CD4-positive, alpha-beta T cell (primary cell): ENCODE results near the gene PUS1. TPM values are rescaled to one million over a fixed set of nuclear protein-coding genes. Genes with fewer than 3 reads are reported as not detected.
A peak's percentile ranks its signal among the peaks of the same experiment; 100 is the strongest.
"Not testable (repeated sequence)": the region's sequence is repeated elsewhere in the genome, so short reads cannot be mapped to it uniquely, and the experiment has no call there.

Source experiments
- ATAC-seq: fragments of 200-7000 bp; cut with Tn5 transposase; one replicate; pipeline ENCODE4 v1.10.0; 2022; ENCODE audit warnings: mild to moderate bottlenecking; ENCODE audit not compliant: poor library complexity
- CTCF ChIA-PET: fragments of 350-600 bp; sonication (Branson Sonifier 250); formaldehyde crosslinking; loops from one replicate; lab custom pipeline; 2021; ENCODE audit warnings: antibody characterized with exemption, inconsistent platforms; lab: Charles Lee
- POLR2A ChIA-PET: fragments of 350-600 bp; sonication (Branson Sonifier 250); formaldehyde crosslinking; loops from one replicate; lab custom pipeline; 2021; ENCODE audit warnings: antibody characterized with exemption, inconsistent platforms; lab: Charles Lee
- DNase-seq, 14 experiments: peaks; one replicate each; pipeline ENCODE4 v3.0.0-alpha.2; 2013 to 2020; ENCODE audit warnings: mixed read lengths in 2 of 14
- H3K27ac ChIP-seq, 2 donors: one replicate each; pipeline versions ENCODE4 v1.5.1 to v1.7.0; 2013; ENCODE audit warnings: low read length in 2 of 2, low read depth in 1 of 2, mild to moderate bottlenecking in 1 of 2
- H3K27me3 ChIP-seq, 2 experiments: 1 replicate in 1 of 2; 2 replicates in 1 of 2; pipeline versions ENCODE4 v1.6.1 to v1.7.0; 2013; ENCODE audit warnings: low read length in 2 of 2, control low read depth in 1 of 2, mild to moderate bottlenecking in 1 of 2, moderate library complexity in 1 of 2; ENCODE audit not compliant: insufficient read depth in 2 of 2, control insufficient read depth in 1 of 2
- H3K36me3 ChIP-seq: one replicate; pipeline ENCODE4 v1.6.1; 2013; ENCODE audit warnings: low read length, control low read depth; ENCODE audit not compliant: insufficient read depth
- H3K4me1 ChIP-seq: one replicate; pipeline ENCODE4 v1.6.1; 2013; ENCODE audit warnings: low read length, control low read depth; ENCODE audit not compliant: insufficient read depth
- H3K4me3 ChIP-seq: one replicate; pipeline ENCODE4 v1.5.1; 2013; ENCODE audit warnings: mild to moderate bottlenecking, low read length, moderate library complexity
- H3K9me3 ChIP-seq, 2 experiments: 1 replicate in 1 of 2; 2 replicates in 1 of 2; pipeline versions ENCODE4 v1.6.1 to v1.7.0; 2013; ENCODE audit warnings: low read length in 2 of 2, mild to moderate bottlenecking in 2 of 2, control low read depth in 1 of 2, moderate library complexity in 1 of 2; ENCODE audit not compliant: control insufficient read depth in 1 of 2, insufficient read depth in 1 of 2
- H3K27ac Mint-ChIP-seq: one replicate; pipeline ENCODE4 v1.8.0; 2020; ENCODE audit warnings: mixed read lengths
- H3K27me3 Mint-ChIP-seq: one replicate; pipeline ENCODE4 v1.8.0; 2021; ENCODE audit warnings: mixed read lengths
- H3K36me3 Mint-ChIP-seq: one replicate; pipeline ENCODE4 v1.8.0; 2021; ENCODE audit warnings: low read depth, mixed read lengths
- H3K4me1 Mint-ChIP-seq: one replicate; pipeline ENCODE4 v1.8.0; 2021; ENCODE audit warnings: low read depth, mixed read lengths
- H3K4me3 Mint-ChIP-seq: one replicate; pipeline ENCODE4 v1.8.0; 2020; ENCODE audit warnings: mild to moderate bottlenecking, mixed read lengths
- H3K9me3 Mint-ChIP-seq: one replicate; pipeline ENCODE4 v1.8.0; 2020; ENCODE audit warnings: mixed read lengths
- intact Hi-C, 2 experiments: fragments of 100-400 bp; cut with DNase I in 1 of 2; cut with micrococcal nuclease in 1 of 2; formaldehyde crosslinking; loops; one replicate each; pipeline versions ENCODE4 v1.15.1 to v1.9.0; 2023 to 2025; cut with DNase I, micrococcal nuclease
- total RNA-seq, 174 experiments: library from RNA in 2 of 174; stranded (reverse) in 2 of 174; gene quantifications; one replicate each; pipeline ENCODE4 v1.2.3 and lab custom pipeline; 2021 to 2026
- TF ChIP-seq, protein P1 (sequence below): fragments of 200-600 bp; IDR thresholded peaks from one replicate; pipeline ENCODE4 v1.8.0; 2022; ENCODE audit warnings: antibody characterized with exemption, mild to moderate bottlenecking

PUS1 gene
- total RNA-seq, 2 experiments from 2014 or later: 17.7 to 18.2 TPM

DNA sequence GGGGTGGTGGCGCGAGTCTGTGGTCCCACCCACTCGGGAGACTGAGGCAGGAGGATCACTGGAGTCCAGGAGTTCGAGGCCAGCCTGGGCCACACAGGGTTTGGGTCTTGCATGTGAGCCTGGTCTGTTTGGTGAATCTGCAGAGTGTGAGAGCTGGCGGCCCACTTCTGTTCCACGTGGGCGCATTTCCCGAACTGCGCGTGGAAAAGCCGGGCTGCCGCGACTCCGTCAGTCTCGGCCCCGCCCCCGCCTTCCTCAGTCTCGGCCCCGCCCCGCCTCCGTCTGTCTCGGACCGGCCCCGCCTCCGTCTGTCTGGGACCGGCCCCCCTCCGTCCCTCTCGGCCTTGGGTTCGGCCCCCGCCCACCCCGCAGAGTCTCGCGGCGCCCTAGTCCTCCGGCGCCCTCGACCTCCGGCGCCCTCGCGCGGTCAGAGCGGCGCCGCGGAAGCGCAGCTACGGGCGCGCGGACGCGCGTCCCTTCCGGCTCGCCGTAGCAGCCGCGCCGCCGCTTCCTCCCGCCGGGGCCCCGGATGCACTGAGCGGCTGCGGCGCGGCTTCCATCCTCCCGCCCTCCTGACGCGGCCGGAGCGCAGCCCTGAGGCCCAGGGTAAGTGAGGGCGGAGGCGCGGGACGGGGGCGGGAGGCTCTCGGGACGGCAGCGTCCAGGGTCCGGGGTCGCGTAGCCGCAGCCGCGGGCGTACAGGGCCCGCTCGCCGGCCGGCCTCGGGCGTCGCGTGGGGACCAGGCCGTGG is 20.5 kb downstream of the PUS1 start, which contains the start of gene EP400:
EP400 (plus strand) TSS at position 512 of the 751 bp plus-strand sequence. CDS start 10,678 bp downstream, outside the sequence.
- Mint-ChIP-seq H3K36me3 (peaks cover 6% of the 10 kb centered on the region), H3K4me3 (peak within 1 kb of the TSS; percentile 93), H3K4me1 (peaks cover 45% of the 10 kb centered on the region), H3K9me3 (no peaks in the 10 kb centered on the region), H3K27ac (peak within 1 kb of the TSS; percentile 90), H3K27me3 (no peaks in the 10 kb centered on the region)
- Histone ChIP-seq H3K4me1 (peaks cover 47% of the 10 kb centered on the region), H3K36me3 (peaks cover 4% of the 10 kb centered on the region), H3K4me3 (peak within 1 kb of the TSS; percentile 93), H3K9me3 (peaks cover 0 to 10% of the 10 kb centered on the region in 2 experiments), H3K27ac (peak within 1 kb of the TSS; percentile 48 to 70), H3K27me3 (no peaks in the 10 kb centered on the region)
- ATAC-seq (peak; percentile 85), DNase-seq (peak; percentile 83 to 98 (median 94))
- CTCF ChIA-PET: interaction anchor here (0.6 to 2.3 kb wide), 4 partner anchors 14 to 194 kb away, joined by 3 to 19 read pairs (median 3); partner anchors contain the start of gene PUS1
- intact Hi-C loops: loop anchor here (1.0 to 10.0 kb wide), 6 partner anchors 20 to 237 kb away; partner anchors contain the start of genes PUS1 (in 1 of the 2), SFSWAP (in 1 of the 2) and ULK1 (in 1 of the 2)
- POLR2A ChIA-PET: interaction anchor here (0.6 to 1.5 kb wide), 7 partner anchors 13 to 239 kb away, joined by 3 to 10 read pairs (median 4); partner anchors contain the start of genes PUS1 and SFSWAP
- TF ChIP-seq, protein P1, sequence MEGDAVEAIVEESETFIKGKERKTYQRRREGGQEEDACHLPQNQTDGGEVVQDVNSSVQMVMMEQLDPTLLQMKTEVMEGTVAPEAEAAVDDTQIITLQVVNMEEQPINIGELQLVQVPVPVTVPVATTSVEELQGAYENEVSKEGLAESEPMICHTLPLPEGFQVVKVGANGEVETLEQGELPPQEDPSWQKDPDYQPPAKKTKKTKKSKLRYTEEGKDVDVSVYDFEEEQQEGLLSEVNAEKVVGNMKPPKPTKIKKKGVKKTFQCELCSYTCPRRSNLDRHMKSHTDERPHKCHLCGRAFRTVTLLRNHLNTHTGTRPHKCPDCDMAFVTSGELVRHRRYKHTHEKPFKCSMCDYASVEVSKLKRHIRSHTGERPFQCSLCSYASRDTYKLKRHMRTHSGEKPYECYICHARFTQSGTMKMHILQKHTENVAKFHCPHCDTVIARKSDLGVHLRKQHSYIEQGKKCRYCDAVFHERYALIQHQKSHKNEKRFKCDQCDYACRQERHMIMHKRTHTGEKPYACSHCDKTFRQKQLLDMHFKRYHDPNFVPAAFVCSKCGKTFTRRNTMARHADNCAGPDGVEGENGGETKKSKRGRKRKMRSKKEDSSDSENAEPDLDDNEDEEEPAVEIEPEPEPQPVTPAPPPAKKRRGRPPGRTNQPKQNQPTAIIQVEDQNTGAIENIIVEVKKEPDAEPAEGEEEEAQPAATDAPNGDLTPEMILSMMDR: peak; percentile 22

DNA sequence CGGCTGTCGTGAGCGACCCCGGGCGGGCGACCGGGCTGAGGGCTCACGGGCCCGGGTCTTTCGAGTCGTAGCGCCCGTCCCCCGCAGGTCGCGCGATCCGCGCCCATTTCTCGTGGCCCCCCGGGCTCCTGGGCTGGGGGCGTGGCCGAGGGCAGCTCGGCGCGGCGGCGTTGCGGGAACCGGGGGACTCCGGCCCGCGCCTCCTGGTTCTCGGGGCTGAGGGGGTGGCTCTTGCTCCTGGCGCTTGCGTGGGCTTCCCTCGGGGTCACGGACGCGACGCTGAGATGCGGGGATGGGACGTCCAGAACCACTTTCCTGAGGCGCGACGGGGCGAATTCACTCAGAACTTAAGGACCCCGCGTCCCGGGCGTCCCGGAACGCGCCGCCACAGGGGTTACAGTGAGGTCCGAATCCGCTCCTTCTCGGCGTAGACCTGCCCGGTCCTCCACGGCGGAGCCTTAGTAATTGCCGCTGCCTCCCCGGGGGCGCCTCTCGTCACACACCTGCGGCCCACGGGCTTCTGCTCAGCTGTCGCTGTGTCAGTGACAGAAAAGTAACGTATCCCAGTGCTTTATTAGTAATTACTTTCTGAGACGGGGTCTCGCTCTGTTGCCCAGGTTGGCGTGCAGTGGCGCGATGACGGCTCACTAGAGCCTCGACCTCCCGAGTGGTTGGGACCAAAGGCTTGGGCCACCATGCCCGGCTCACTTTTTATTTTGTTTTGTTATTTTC is 21.3 kb downstream of the PUS1 start:
- DNase-seq (peak in 7 of 14 experiments; percentile 17 to 66 (median 29)), ATAC-seq (peak; percentile 13)
- Histone ChIP-seq H3K27ac (peak overlapping the region; percentile 34 to 70), H3K36me3 (peaks cover 3% of the 10 kb centered on the region), H3K4me3 (peak overlapping the region; percentile 93), H3K27me3 (no peaks in the 10 kb centered on the region), H3K4me1 (peaks cover 47% of the 10 kb centered on the region), H3K9me3 (peaks cover 0 to 2% of the 10 kb centered on the region in 2 experiments)
- peaks cover 6% of the 10 kb centered on the region for H3K36me3 Mint-ChIP-seq
- POLR2A ChIA-PET: interaction anchor here (0.6 to 1.5 kb wide), 6 partner anchors 18 to 240 kb away, joined by 3 to 10 read pairs (median 5); partner anchors contain the start of genes PUS1 and SFSWAP
- TF ChIP-seq, protein P1: no peak
- peak overlapping the region; percentile 93 for H3K4me3 Mint-ChIP-seq
- CTCF ChIA-PET: interaction anchor here (0.6 to 2.3 kb wide), 3 partner anchors 14 to 174 kb away, joined by 3 to 19 read pairs (median 3); partner anchors contain the start of gene PUS1
- no peaks in the 10 kb centered on the region for H3K9me3 Mint-ChIP-seq
- H3K27me3 Mint-ChIP-seq: no peaks in the 10 kb centered on the region
- peaks cover 45% of the 10 kb centered on the region for H3K4me1 Mint-ChIP-seq
- peak overlapping the region; percentile 90 for H3K27ac Mint-ChIP-seq
- intact Hi-C loops: loop anchor here in 1 of 2 experiments (5.0 kb wide), 2 partner anchors 137 to 238 kb away; partner anchors contain the start of gene SFSWAP

DNA sequence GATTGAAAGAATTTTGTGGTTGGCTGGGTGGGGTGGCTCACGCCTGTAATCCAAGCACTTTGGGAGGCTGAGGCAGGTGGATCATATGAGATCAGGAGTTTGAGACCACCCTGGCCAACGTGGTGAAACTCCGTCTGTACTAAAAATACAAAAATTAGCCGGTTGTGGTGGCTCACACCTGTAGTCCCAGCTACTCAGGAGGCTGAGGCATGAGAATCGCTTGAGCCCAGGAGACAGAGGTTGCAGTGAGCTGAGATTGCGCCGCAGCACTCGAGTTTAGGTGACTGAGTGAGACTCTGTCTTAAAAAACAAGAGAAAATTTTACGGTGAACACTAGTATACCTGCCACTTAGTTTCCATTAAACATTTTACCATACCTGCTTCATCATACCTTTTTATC is 24.7 kb downstream of the PUS1 start:
- CTCF ChIA-PET, H3K36me3 ChIP-seq, H3K27me3 ChIP-seq, H3K27me3 Mint-ChIP-seq, H3K9me3 Mint-ChIP-seq, H3K27ac ChIP-seq, H3K9me3 ChIP-seq, H3K4me3 ChIP-seq, DNase-seq, ATAC-seq, H3K27ac Mint-ChIP-seq: not testable (repeated sequence)
- Mint-ChIP-seq H3K4me3 (peak overlapping the region; percentile 51), H3K4me1 (peaks cover 59% of the 10 kb centered on the region), H3K36me3 (peaks cover 18% of the 10 kb centered on the region)
- intact Hi-C loops: loop anchor here in 1 of 2 experiments (5.0 kb wide), 2 partner anchors 133 to 242 kb away; partner anchors contain the start of gene SFSWAP
- peaks cover 54% of the 10 kb centered on the region for H3K4me1 ChIP-seq
- POLR2A ChIA-PET: interaction anchor here (0.9 kb wide), 1 partner anchor 8 kb away, joined by 3 read pairs; no protein-coding TSS in a partner anchor

DNA sequence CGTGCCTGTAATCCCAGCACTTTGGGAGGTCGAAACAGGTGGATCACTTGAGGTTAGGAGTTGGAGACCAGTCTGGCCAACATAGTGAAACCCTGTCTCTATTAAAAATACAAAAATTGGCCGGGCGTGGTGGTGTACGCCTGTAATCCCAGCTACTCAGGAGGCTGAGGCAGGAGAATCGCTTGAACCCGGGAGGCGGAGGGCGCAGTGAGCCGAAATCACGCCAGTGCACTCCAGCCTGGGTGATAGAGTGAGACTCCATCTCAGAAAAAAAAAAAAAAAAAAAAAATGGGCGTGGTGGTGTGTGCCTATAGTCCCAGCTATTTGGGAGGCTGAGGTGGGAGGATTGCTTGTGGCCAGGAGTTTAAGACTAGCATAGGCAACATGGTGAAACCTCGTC is 25.4 kb downstream of the PUS1 start:
- not testable (repeated sequence) for ATAC-seq
- H3K4me1 Mint-ChIP-seq: peaks cover 59% of the 10 kb centered on the region
- intact Hi-C loops: loop anchor here in 1 of 2 experiments (5.0 kb wide), 2 partner anchors 133 to 242 kb away; partner anchors contain the start of gene SFSWAP

More for the DNA sequence above, 25.4 kb downstream of the PUS1 start:
- CTCF ChIA-PET, DNase-seq, H3K27ac ChIP-seq, H3K4me3 Mint-ChIP-seq, H3K27me3 ChIP-seq, H3K27me3 Mint-ChIP-seq, H3K9me3 Mint-ChIP-seq, H3K9me3 ChIP-seq, H3K4me3 ChIP-seq, H3K27ac Mint-ChIP-seq, POLR2A ChIA-PET, H3K36me3 ChIP-seq: not testable (repeated sequence)
- peaks cover 52% of the 10 kb centered on the region for H3K4me1 ChIP-seq
- peaks cover 18% of the 10 kb centered on the region for H3K36me3 Mint-ChIP-seq
